GM12878 (cell line): ENCODE data around the gene CLPTM1L. TPM values are rescaled to one million over a fixed set of nuclear protein-coding genes. Genes with fewer than 3 reads are reported as not detected.
"Not testable (repeated sequence)": the region's sequence is repeated elsewhere in the genome, so short reads cannot be mapped to it uniquely, and the experiment has no call there.

Experiments
- ATAC-seq: fragments of 200-7000 bp; cut with Tn5 transposase; 3 replicates; pipeline ENCODE4 v1.9.1; 2020; ENCODE audit warnings: mild to moderate bottlenecking, moderate library complexity
- BruUV-seq: library from RNA; stranded (reverse); fragments of 400-500 nt; replicated peaks from 2 replicates; lab custom pipeline; 2021; lab: Mats Ljungman, UMichigan
- CTCF ChIA-PET: fragments of 300-600 bp; sonication (Branson Sonifier 250); formaldehyde crosslinking; extraction: SDS; loops from one replicate; lab custom pipeline; 2021; ENCODE audit warnings: inconsistent platforms; lab: Yijun Ruan, JAX
- POLR2A ChIA-PET: fragments of 350-600 bp; formaldehyde crosslinking; extraction: SDS; loops from one replicate; lab custom pipeline; 2021; ENCODE audit warnings: inconsistent platforms; lab: Charles Lee
- RAD21 ChIA-PET: fragments of 300-600 bp; sonication (Branson Sonifier 250); formaldehyde crosslinking; loops from one replicate; lab custom pipeline; 2023; ENCODE audit warnings: antibody characterized with exemption; ENCODE audit not compliant: unreplicated experiment; lab: Charles Lee
- SMC1A ChIA-PET: fragments of 300-600 bp; sonication (Branson Sonifier 250); formaldehyde crosslinking; loops from one replicate; lab custom pipeline; 2023; ENCODE audit not compliant: unreplicated experiment, uncharacterized antibody; lab: Charles Lee
- DNase-seq: peaks from one replicate; pipeline ENCODE4 v3.0.0-alpha.2; 2011; ENCODE audit warnings: low read depth, low spot score
- FAIRE-seq: peaks from 3 replicates; lab custom pipeline; 2011; peaks lifted over from hg19 to GRCh38; lab: Jason Lieb, UNC
- H2AFZ ChIP-seq: 2 replicates; pipeline ENCODE4 v1.6.0; 2011; ENCODE audit warnings: low read depth, low read length, control low read depth; ENCODE audit not compliant: control insufficient read depth
- H3K27ac ChIP-seq: 2 replicates; pipeline ENCODE4 v1.5.1; 2011; ENCODE audit warnings: control low read depth; ENCODE audit not compliant: control insufficient read depth, insufficient read depth
- H3K27me3 ChIP-seq, 2 experiments: replicated peaks in 1 of 2; 2 replicates each; pipeline versions ENCODE4 v1.6.0 to v1.6.1; 2011; ENCODE audit warnings: low read length in 1 of 2; ENCODE audit not compliant: control insufficient read depth in 2 of 2, insufficient read depth in 2 of 2
- H3K36me3 ChIP-seq, 2 experiments: 2 replicates each; pipeline ENCODE4 v1.5.1; 2011; ENCODE audit warnings: low read length in 1 of 2; ENCODE audit not compliant: control insufficient read depth in 2 of 2, insufficient read depth in 2 of 2
- H3K4me1 ChIP-seq: 2 replicates; pipeline ENCODE4 v1.6.1; 2011; ENCODE audit warnings: mild to moderate bottlenecking, low read length, moderate library complexity, mixed read lengths; ENCODE audit not compliant: control insufficient read depth, insufficient read depth
- H3K4me2 ChIP-seq: 2 replicates; pipeline ENCODE4 v1.6.0; 2011; ENCODE audit warnings: control low read depth; ENCODE audit not compliant: control insufficient read depth, insufficient read depth
- H3K4me3 ChIP-seq: fragments of 200-600 bp; sonication (generic); 2 replicates; pipeline ENCODE4 v1.5.1; 2016
- H3K79me2 ChIP-seq: 2 replicates; pipeline ENCODE4 v1.6.0; 2011; ENCODE audit warnings: low read length; ENCODE audit not compliant: control insufficient read depth, insufficient read depth
- H3K9ac ChIP-seq: 2 replicates; pipeline ENCODE4 v1.8.0; 2011; ENCODE audit warnings: low read length, control low read depth, mixed read lengths; ENCODE audit not compliant: control insufficient read depth, insufficient read depth
- H3K9me3 ChIP-seq: replicated peaks from 3 replicates; pipeline ENCODE4 v1.5.1; 2011; ENCODE audit warnings: mild to moderate bottlenecking, low read length; ENCODE audit not compliant: control insufficient read depth, insufficient read depth
- H4K20me1 ChIP-seq: 2 replicates; pipeline ENCODE4 v1.6.0; 2011; ENCODE audit not compliant: control insufficient read depth, insufficient read depth
- ASH2L ChIP-seq: fragments of 300-600, 200-600 bp; sonication (generic); IDR thresholded peaks from 2 replicates; pipeline ENCODE4 v1.6.1; 2017; ENCODE audit warnings: low read depth, mild to moderate bottlenecking, borderline replicate concordance
- CBX5 ChIP-seq: sonication (generic); IDR thresholded peaks from 2 replicates; pipeline ENCODE4 v1.6.1; 2016; ENCODE audit warnings: low read depth, moderate library complexity, mild to moderate bottlenecking, inconsistent platforms
- CREB1 ChIP-seq: IDR thresholded peaks from 2 replicates; pipeline ENCODE4 v1.6.1; 2012; ENCODE audit warnings: low read depth, mild to moderate bottlenecking, inconsistent platforms
- FOS ChIP-seq: IDR thresholded peaks from 3 replicates; pipeline ENCODE4 v1.6.1; 2011; ENCODE audit warnings: borderline replicate concordance; ENCODE audit not compliant: insufficient read length; ENCODE audit errors: extremely low read depth
- IKZF2 ChIP-seq, 2 experiments: fragments of 450-650 bp; IDR thresholded peaks; 2 replicates each; pipeline ENCODE4 v1.6.1; 2017; ENCODE audit warnings: mild to moderate bottlenecking in 2 of 2, moderate library complexity in 2 of 2
- MTA3 ChIP-seq: IDR thresholded peaks from 2 replicates; pipeline ENCODE4 v1.6.1; 2012; ENCODE audit warnings: low read length, inconsistent platforms, borderline replicate concordance
- ZNF217 ChIP-seq: fragments of 450-650 bp; IDR thresholded peaks from 2 replicates; pipeline ENCODE4 v1.6.1; 2017; ENCODE audit warnings: antibody characterized with exemption, mild to moderate bottlenecking
- WGBS: methylation state at CpG from one replicate; pipeline ENCODE4 v1.1.6; 2016; ENCODE audit warnings: low lambda C conversion rate; ENCODE audit not compliant: insufficient replicate concordance, insufficient coverage; ENCODE audit errors: missing lambda C conversion rate; 5-methylcytosine and 5-hydroxymethylcytosine counted together
- in situ Hi-C: fragments of 300-500 bp; cut with MboI; formaldehyde crosslinking; loops from 9 replicates; pipeline ENCODE4 v1.14.3; 2018; ENCODE audit warnings: mixed read lengths
- intact Hi-C: fragments of 100-400 bp; cut with micrococcal nuclease; formaldehyde crosslinking; loops from one replicate; pipeline ENCODE4 v1.14.2; 2022; ENCODE audit not compliant: unreplicated experiment
- polyA plus RNA-seq, 11 experiments: library from polyadenylated mRNA; depleted of rRNA in 4 of 11; unstranded in 6 of 11; stranded (reverse) in 5 of 11; fragments of >200 nt; fragmentation: Nextera tagmentation in 4 of 11; fragmentation: Illumina TruSeq in 1 of 11; extraction: Ambion mirVana in 4 of 11; extraction: Trizol in 1 of 11; gene quantifications; 1 replicate in 1 of 11; 2 replicates in 10 of 11; pipeline versions ENCODE4 v1.2.1 to v1.2.3, GENCODE V29; 2011 to 2016; ENCODE audit warnings: inconsistent platforms in 2 of 11, missing spikeins in 2 of 11, low read depth in 1 of 11
- total RNA-seq, 4 experiments: library from RNA; depleted of rRNA in 3 of 4; stranded (reverse); fragments of >200 nt in 3 of 4; fragmentation: Illumina TruSeq in 1 of 4; extraction: Trizol in 1 of 4; gene quantifications; 2 replicates each; pipeline versions ENCODE4 v1.2.1 to v1.2.3, GENCODE V29; 2013 to 2021
- TF ChIP-seq, protein P1 (sequence below): fragments of 450-650 bp; IDR thresholded peaks from 2 replicates; pipeline ENCODE4 v1.6.1; 2017; ENCODE audit warnings: low read depth, mild to moderate bottlenecking, moderate library complexity
- TF ChIP-seq, protein P2 (sequence below): IDR thresholded peaks from 2 replicates; pipeline ENCODE4 v1.6.1; 2012; ENCODE audit warnings: mild to moderate bottlenecking, low read depth, low read length
- TF ChIP-seq, protein P3 (sequence below): IDR thresholded peaks from 2 replicates; pipeline ENCODE4 v1.6.1; 2011; ENCODE audit warnings: mild to moderate bottlenecking, low read depth, low read length, moderate library complexity; ENCODE audit not compliant: insufficient replicate concordance

CLPTM1L gene
- total and polyA plus RNA-seq, 10 of the 15 experiments (the other 5 are each of a cell fraction or from before 2014, with no cell fraction given): 2.9 to 278 (median 135) TPM

DNA sequence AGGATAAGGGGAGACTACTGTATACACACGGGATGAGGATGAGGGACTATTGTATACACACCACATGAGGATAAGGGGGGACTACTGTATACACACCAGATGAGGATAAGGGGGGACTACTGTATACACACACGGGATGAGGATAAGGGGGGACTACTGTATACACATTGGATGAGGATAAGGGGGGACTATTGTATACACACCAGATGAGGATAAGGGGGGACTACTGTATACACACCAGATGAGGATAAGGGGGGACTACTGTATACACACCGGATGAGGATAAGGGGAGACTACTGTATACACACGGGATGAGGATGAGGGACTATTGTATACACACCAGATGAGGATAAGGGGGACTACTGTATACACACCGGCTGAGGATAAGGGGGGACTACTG, 11.6 kb downstream of the CLPTM1L start:
- H3K4me2 ChIP-seq, CTCF ChIA-PET, ATAC-seq, H3K79me2 ChIP-seq, H2AFZ ChIP-seq, BruUV-seq, H3K4me1 ChIP-seq, in situ Hi-C loops, POLR2A ChIA-PET, H3K9ac ChIP-seq, RAD21 ChIA-PET, DNase-seq, H3K4me3 ChIP-seq, intact Hi-C loops, H3K9me3 ChIP-seq, SMC1A ChIA-PET, H3K27ac ChIP-seq, H3K27me3 ChIP-seq, H4K20me1 ChIP-seq: not testable (repeated sequence)
- H3K36me3 ChIP-seq: peaks cover 15 to 59% of the 10 kb centered on the region in 2 experiments
- peak; percentile 97 for FAIRE-seq
- WGBS: 90% methylated on average over 5 of the region's 5 CpGs

DNA sequence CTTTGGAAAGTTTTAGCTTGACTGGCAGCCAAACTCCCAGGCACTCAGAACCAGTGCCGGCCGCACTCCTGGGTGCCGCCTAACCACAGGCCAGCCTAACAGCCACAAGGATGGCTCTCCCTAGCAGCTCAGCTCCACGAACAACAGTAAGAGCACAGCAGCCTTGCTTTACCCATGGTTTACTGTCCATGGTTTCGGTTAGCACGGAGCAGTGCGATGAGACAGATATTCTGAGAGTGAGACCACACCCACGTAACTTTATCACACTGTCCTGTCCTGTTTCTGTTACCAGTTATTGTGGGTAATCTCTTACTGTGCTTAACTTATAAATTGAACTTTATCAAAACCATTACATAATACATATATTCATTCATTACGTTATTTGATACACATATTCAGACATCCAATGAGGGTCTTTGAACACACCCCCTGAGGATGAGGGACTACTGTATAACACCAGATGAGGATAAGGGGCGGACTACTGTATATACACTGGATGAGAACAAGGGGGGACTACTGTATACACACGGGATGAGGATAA, 12.4 kb downstream of the CLPTM1L start:
- CTCF ChIA-PET: no interaction called here
- Histone ChIP-seq H3K4me2 (no peak overlapping the region), H3K9me3 (no peaks in the 10 kb centered on the region), H4K20me1 (no peaks in the 10 kb centered on the region), H3K4me1 (no peaks in the 10 kb centered on the region), H3K27ac (no peak overlapping the region), H3K4me3 (no peak overlapping the region), H3K79me2 (no peaks in the 10 kb centered on the region), H3K27me3 (no peaks in the 10 kb centered on the region), H3K36me3 (peaks cover 15 to 53% of the 10 kb centered on the region in 2 experiments), H2AFZ (no peak overlapping the region), H3K9ac (no peak overlapping the region)
- over 99% methylated on average over 11 of the region's 11 CpGs for WGBS
- ATAC-seq (peak; percentile 74), DNase-seq (no peak), FAIRE-seq (no peak)
- no TSS peak for BruUV-seq
- in situ Hi-C loops (no loop called here), intact Hi-C loops (no loop called here)
- SMC1A ChIA-PET: no interaction called here
- POLR2A ChIA-PET: no interaction called here
- RAD21 ChIA-PET: no interaction called here
- TF ChIP-seq MTA3: no peak
- TF ChIP-seq IKZF2 (IDR thresholded peaks at IDR 0.05): no peak
- no peak for TF ChIP-seq ASH2L
- TF ChIP-seq, protein P1, sequence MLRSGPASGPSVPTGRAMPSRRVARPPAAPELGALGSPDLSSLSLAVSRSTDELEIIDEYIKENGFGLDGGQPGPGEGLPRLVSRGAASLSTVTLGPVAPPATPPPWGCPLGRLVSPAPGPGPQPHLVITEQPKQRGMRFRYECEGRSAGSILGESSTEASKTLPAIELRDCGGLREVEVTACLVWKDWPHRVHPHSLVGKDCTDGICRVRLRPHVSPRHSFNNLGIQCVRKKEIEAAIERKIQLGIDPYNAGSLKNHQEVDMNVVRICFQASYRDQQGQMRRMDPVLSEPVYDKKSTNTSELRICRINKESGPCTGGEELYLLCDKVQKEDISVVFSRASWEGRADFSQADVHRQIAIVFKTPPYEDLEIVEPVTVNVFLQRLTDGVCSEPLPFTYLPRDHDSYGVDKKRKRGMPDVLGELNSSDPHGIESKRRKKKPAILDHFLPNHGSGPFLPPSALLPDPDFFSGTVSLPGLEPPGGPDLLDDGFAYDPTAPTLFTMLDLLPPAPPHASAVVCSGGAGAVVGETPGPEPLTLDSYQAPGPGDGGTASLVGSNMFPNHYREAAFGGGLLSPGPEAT: no peak
- TF ChIP-seq CREB1: no peak
- no peak for TF ChIP-seq ZNF217
- TF ChIP-seq CBX5: no peak
- TF ChIP-seq, protein P2, sequence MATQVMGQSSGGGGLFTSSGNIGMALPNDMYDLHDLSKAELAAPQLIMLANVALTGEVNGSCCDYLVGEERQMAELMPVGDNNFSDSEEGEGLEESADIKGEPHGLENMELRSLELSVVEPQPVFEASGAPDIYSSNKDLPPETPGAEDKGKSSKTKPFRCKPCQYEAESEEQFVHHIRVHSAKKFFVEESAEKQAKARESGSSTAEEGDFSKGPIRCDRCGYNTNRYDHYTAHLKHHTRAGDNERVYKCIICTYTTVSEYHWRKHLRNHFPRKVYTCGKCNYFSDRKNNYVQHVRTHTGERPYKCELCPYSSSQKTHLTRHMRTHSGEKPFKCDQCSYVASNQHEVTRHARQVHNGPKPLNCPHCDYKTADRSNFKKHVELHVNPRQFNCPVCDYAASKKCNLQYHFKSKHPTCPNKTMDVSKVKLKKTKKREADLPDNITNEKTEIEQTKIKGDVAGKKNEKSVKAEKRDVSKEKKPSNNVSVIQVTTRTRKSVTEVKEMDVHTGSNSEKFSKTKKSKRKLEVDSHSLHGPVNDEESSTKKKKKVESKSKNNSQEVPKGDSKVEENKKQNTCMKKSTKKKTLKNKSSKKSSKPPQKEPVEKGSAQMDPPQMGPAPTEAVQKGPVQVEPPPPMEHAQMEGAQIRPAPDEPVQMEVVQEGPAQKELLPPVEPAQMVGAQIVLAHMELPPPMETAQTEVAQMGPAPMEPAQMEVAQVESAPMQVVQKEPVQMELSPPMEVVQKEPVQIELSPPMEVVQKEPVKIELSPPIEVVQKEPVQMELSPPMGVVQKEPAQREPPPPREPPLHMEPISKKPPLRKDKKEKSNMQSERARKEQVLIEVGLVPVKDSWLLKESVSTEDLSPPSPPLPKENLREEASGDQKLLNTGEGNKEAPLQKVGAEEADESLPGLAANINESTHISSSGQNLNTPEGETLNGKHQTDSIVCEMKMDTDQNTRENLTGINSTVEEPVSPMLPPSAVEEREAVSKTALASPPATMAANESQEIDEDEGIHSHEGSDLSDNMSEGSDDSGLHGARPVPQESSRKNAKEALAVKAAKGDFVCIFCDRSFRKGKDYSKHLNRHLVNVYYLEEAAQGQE: no peak
- TF ChIP-seq FOS: no peak
- TF ChIP-seq, protein P3, sequence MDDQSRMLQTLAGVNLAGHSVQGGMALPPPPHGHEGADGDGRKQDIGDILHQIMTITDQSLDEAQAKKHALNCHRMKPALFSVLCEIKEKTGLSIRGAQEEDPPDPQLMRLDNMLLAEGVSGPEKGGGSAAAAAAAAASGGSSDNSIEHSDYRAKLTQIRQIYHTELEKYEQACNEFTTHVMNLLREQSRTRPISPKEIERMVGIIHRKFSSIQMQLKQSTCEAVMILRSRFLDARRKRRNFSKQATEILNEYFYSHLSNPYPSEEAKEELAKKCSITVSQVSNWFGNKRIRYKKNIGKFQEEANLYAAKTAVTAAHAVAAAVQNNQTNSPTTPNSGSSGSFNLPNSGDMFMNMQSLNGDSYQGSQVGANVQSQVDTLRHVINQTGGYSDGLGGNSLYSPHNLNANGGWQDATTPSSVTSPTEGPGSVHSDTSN: no peak
